Stimulated activated CD8-positive, alpha-beta memory T cell treated with anti-CD3 and anti-CD28 coated beads, Interleukin-7, amount 100 ng/mL, for 24 hours (primary cell): ENCODE results near the gene ABCD1.

ENCODE experiments used
- DNase-seq: peaks from one replicate; pipeline ENCODE4 v3.0.0-alpha.2; 2020; ENCODE audit warnings: low read depth

ABCD1 gene

DNA sequence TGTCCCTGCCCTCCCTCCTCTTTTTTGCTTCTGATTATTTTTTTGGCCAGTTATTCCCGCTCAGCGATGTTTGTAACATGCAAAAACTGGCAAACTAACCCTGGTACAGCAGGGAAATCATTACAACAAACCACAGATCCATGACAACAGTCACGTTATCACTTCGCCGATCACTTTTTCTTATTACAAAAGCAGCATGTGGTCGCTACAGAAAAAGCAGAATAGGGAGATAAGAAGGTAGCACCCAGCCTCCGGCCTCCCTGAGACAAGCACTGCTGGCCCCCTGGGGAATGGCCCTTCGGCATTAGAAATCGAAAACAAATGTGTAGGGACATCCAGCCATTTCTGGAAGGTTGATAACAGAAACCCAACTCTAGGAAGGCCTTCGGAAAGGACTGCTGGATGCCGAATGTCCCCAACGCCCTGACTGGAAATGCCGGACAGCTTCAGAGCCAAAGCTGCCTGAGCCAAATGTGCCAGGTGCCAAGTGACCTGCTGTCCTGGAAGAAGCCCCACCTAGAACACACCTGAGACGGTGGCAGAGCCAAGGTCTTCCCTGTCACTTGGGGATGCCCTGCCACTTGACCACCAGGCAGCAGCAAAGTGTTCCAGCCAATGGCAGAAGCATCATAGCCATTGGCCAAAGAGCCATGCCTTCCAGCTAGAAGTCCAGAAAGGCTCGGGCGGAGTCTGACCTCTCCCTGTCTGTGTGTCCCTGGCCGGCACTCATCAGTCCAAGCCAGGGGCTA, 66.6 kb downstream of the ABCD1 start:
- no peak for DNase-seq

DNA sequence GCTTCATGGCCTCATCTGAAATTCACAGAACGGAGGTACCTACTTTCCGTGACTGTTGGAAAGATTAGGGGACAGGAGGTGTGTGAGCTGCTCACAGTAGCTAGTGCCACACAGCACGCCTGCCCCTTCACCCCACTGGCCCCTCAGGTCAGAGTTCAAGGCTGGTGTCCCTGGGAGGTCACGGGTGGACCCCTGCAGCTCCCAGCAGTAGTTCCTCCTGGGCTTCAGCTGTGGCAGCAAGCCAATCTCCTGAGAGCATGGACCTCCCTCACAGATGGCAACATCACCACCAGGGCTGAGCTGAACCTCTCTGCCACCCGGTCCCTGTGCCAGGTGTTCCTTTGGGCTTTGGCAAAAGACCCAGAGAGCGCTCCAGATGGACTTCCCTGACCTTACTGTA, 67.7 kb downstream of the ABCD1 start:
- no peak for DNase-seq

- no peak for DNase-seq
Observed at GRCh38 chrX:153793291-153793690, 68.6 kb downstream of the ABCD1 start.
